IMR-90 (cell line): ENCODE measurements around the gene OSBPL6. TPM values are rescaled to one million over a fixed set of nuclear protein-coding genes. Genes with fewer than 3 reads are reported as not detected.

ENCODE experiments used
- ATAC-seq: fragments of 200-7000 bp; cut with Tn5 transposase; 2 replicates; pipeline ENCODE4 v1.9.1; 2020; ENCODE audit warnings: low read depth, mild to moderate bottlenecking, moderate library complexity
- BruUV-seq: library from RNA; stranded (reverse); fragments of 400-500 nt; replicated peaks from 2 replicates; lab custom pipeline; 2021; lab: Mats Ljungman, UMichigan
- CTCF ChIA-PET: fragments of 300-600 bp; formaldehyde crosslinking; extraction: SDS; loops from one replicate; lab custom pipeline; 2021; ENCODE audit warnings: antibody characterized with exemption; lab: Yijun Ruan, JAX
- POLR2A ChIA-PET: fragments of 300-600 bp; sonication (Branson Sonifier 250); formaldehyde crosslinking; loops from one replicate; lab custom pipeline; 2022; ENCODE audit warnings: antibody characterized with exemption; ENCODE audit not compliant: unreplicated experiment; lab: Charles Lee
- DNase-seq: peaks from one replicate; pipeline ENCODE4 v3.0.0; 2013
- H2AFZ ChIP-seq: replicated peaks from 2 replicates; pipeline ENCODE3; 2013; ENCODE audit warnings: low read length, mild to moderate bottlenecking; ENCODE audit not compliant: poor library complexity
- H2AK5ac ChIP-seq: 2 replicates; pipeline ENCODE4 v1.6.1; 2013; ENCODE audit warnings: low read depth, low read length, inconsistent platforms
- H2AK9ac ChIP-seq: replicated peaks from 2 replicates; pipeline ENCODE3; 2013; ENCODE audit warnings: mild to moderate bottlenecking, low read depth, low read length, moderate library complexity; ENCODE audit not compliant: poor library complexity
- H2BK120ac ChIP-seq: 2 replicates; pipeline ENCODE4 v1.6.1; 2013; ENCODE audit warnings: low read depth, low read length, inconsistent platforms
- H2BK15ac ChIP-seq: 3 replicates; pipeline ENCODE4 v1.6.1; 2013; ENCODE audit warnings: low read depth, low read length, inconsistent platforms
- H2BK20ac ChIP-seq: 2 replicates; pipeline ENCODE4 v1.6.1; 2013; ENCODE audit warnings: low read depth, mild to moderate bottlenecking, inconsistent platforms, low read length, moderate library complexity
- H2BK5ac ChIP-seq: 2 replicates; pipeline ENCODE4 v1.6.1; 2013; ENCODE audit warnings: mild to moderate bottlenecking, low read depth, low read length, inconsistent platforms; ENCODE audit not compliant: poor library complexity, severe bottlenecking
- H3K14ac ChIP-seq: replicated peaks from 2 replicates; pipeline ENCODE4 v1.6.1; 2013; ENCODE audit warnings: low read depth, low read length, inconsistent platforms
- H3K18ac ChIP-seq: 2 replicates; pipeline ENCODE4 v1.6.1; 2013; ENCODE audit warnings: low read depth, low read length, control low read depth
- H3K23ac ChIP-seq: 2 replicates; pipeline ENCODE4 v1.6.1; 2013; ENCODE audit warnings: low read depth, low read length, inconsistent platforms
- H3K27ac ChIP-seq: 2 replicates; pipeline ENCODE4 v1.5.1; 2013; ENCODE audit warnings: mild to moderate bottlenecking, control low read depth, low read length; ENCODE audit not compliant: insufficient read depth
- H3K27me3 ChIP-seq: 2 replicates; pipeline ENCODE4 v1.6.1; 2013; ENCODE audit warnings: low read length; ENCODE audit not compliant: control insufficient read depth, insufficient read depth
- H3K36me3 ChIP-seq: 2 replicates; pipeline ENCODE4 v1.6.1; 2013; ENCODE audit warnings: low read length, mixed read lengths; ENCODE audit not compliant: control insufficient read depth, insufficient read depth
- H3K4ac ChIP-seq: 2 replicates; pipeline ENCODE4 v1.6.1; 2013; ENCODE audit warnings: low read depth, low read length, inconsistent platforms
- H3K4me1 ChIP-seq: 2 replicates; pipeline ENCODE4 v1.6.1; 2013; ENCODE audit warnings: low read length, mixed read lengths; ENCODE audit not compliant: control insufficient read depth, insufficient read depth
- H3K4me2 ChIP-seq: 2 replicates; pipeline ENCODE4 v1.6.1; 2013; ENCODE audit warnings: low read depth, mild to moderate bottlenecking, control low read depth, low read length, moderate library complexity
- H3K4me3 ChIP-seq: 2 replicates; pipeline ENCODE4 v1.5.1; 2013; ENCODE audit warnings: low read depth, mild to moderate bottlenecking, control low read depth, low read length, moderate library complexity; ENCODE audit not compliant: insufficient read depth
- H3K56ac ChIP-seq: 2 replicates; pipeline ENCODE4 v1.6.1; 2013; ENCODE audit warnings: low read length, inconsistent platforms; ENCODE audit not compliant: insufficient read depth; ENCODE audit errors: extremely low read depth
- H3K79me1 ChIP-seq, 2 experiments: 2 replicates each; pipeline ENCODE4 v1.6.1; 2013; ENCODE audit warnings: low read length in 2 of 2, inconsistent platforms in 1 of 2, low read depth in 1 of 2
- H3K9ac ChIP-seq: 2 replicates; pipeline ENCODE4 v1.6.1; 2013; ENCODE audit warnings: low read depth, low read length, control low read depth
- H3K9me1 ChIP-seq: 2 replicates; pipeline ENCODE4 v1.6.1; 2013; ENCODE audit warnings: low read length, inconsistent platforms; ENCODE audit not compliant: insufficient read depth
- H3K9me3 ChIP-seq: 2 replicates; pipeline ENCODE4 v1.6.1; 2013; ENCODE audit warnings: low read length; ENCODE audit not compliant: control insufficient read depth, insufficient read depth
- H4K20me1 ChIP-seq: 2 replicates; pipeline ENCODE4 v1.6.1; 2013; ENCODE audit warnings: low read length, inconsistent platforms; ENCODE audit not compliant: insufficient read depth
- H4K5ac ChIP-seq: 2 replicates; pipeline ENCODE4 v1.6.1; 2013; ENCODE audit warnings: mild to moderate bottlenecking, low read depth, low read length, control low read depth
- H4K8ac ChIP-seq, 2 experiments: 2 replicates each; pipeline ENCODE4 v1.6.1; 2013; ENCODE audit warnings: low read depth in 2 of 2, low read length in 2 of 2, control low read depth in 1 of 2, inconsistent platforms in 1 of 2
- H4K91ac ChIP-seq: 2 replicates; pipeline ENCODE4 v1.6.1; 2013; ENCODE audit warnings: low read depth, low read length, inconsistent platforms; ENCODE audit not compliant: insufficient read depth
- BHLHE40 ChIP-seq: fragments of 150-350 bp; IDR thresholded peaks from 2 replicates; pipeline ENCODE4 v1.6.1; 2016; ENCODE audit warnings: mild to moderate bottlenecking, low read depth, low read length
- CEBPB ChIP-seq: IDR thresholded peaks from 2 replicates; pipeline ENCODE4 v1.6.1; 2012; ENCODE audit warnings: low read depth, low read length, improper control_type of control experiment
- CHD1 ChIP-seq: IDR thresholded peaks from 2 replicates; pipeline ENCODE4 v1.6.1; 2012; ENCODE audit warnings: low read depth, low read length, improper control_type of control experiment
- FOS ChIP-seq: fragments of 150-350 bp; IDR thresholded peaks from 2 replicates; pipeline ENCODE4 v1.6.1; 2016; ENCODE audit warnings: low read depth, low read length
- MAFK ChIP-seq: IDR thresholded peaks from 2 replicates; pipeline ENCODE4 v1.6.1; 2012; ENCODE audit warnings: low read depth, low read length, improper control_type of control experiment
- MAZ ChIP-seq: IDR thresholded peaks from 2 replicates; pipeline ENCODE4 v1.6.1; 2012; ENCODE audit warnings: low read depth, mild to moderate bottlenecking, low read length, improper control_type of control experiment, moderate library complexity, borderline replicate concordance
- MXI1 ChIP-seq: IDR thresholded peaks from 2 replicates; pipeline ENCODE4 v1.6.1; 2012; ENCODE audit warnings: low read depth, mild to moderate bottlenecking, low read length, moderate library complexity, borderline replicate concordance
- NFE2L2 ChIP-seq: fragments of 150-350 bp; IDR thresholded peaks from 2 replicates; pipeline ENCODE4 v1.6.1; 2016; ENCODE audit warnings: low read depth, mild to moderate bottlenecking, low read length
- POLR2A ChIP-seq: IDR thresholded peaks from 2 replicates; pipeline ENCODE4 v1.6.1; 2012; ENCODE audit warnings: mild to moderate bottlenecking, low read depth, low read length
- RAD21 ChIP-seq: IDR thresholded peaks from 2 replicates; pipeline ENCODE4 v1.6.1; 2012; ENCODE audit warnings: low read length, improper control_type of control experiment
- RCOR1 ChIP-seq: IDR thresholded peaks from 2 replicates; pipeline ENCODE4 v1.6.1; 2012; ENCODE audit warnings: mild to moderate bottlenecking, low read length, improper control_type of control experiment; ENCODE audit not compliant: insufficient replicate concordance
- RFX5 ChIP-seq: IDR thresholded peaks from 2 replicates; pipeline ENCODE4 v1.8.0; 2012; ENCODE audit warnings: low read depth, mild to moderate bottlenecking, low read length, moderate library complexity
- SMC3 ChIP-seq: fragments of 150-350 bp; IDR thresholded peaks from 2 replicates; pipeline ENCODE4 v1.6.1; 2016; ENCODE audit warnings: low read depth, mild to moderate bottlenecking, antibody characterized with exemption, low read length, moderate library complexity
- WGBS, 2 experiments: methylation state at CpG; one replicate each; pipeline versions ENCODE4 v1.1.5 to v1.1.7; 2013; ENCODE audit warnings: missing lambda C conversion rate in 2 of 2; ENCODE audit not compliant: insufficient read length in 1 of 2; ENCODE audit errors: extremely low coverage in 2 of 2; 5-methylcytosine and 5-hydroxymethylcytosine counted together
- dilution Hi-C: fragments of 300-500 bp; cut with HindIII; formaldehyde crosslinking; loops from one replicate; pipeline ENCODE4 v1.14.3; 2018; ENCODE audit warnings: low sequenced_read_pairs; ENCODE audit not compliant: unreplicated experiment
- in situ Hi-C: fragments of 300-500 bp; cut with MboI; formaldehyde crosslinking; loops from 3 replicates; pipeline ENCODE4 v1.14.3; 2019; ENCODE audit warnings: low sequenced_read_pairs, inconsistent platforms, mixed read lengths
- intact Hi-C: fragments of 100-400 bp; cut with micrococcal nuclease; formaldehyde crosslinking; loops from 2 replicates; pipeline ENCODE4 v1.10.0; 2022
- polyA plus RNA-seq, 3 experiments: library from polyadenylated mRNA; depleted of rRNA; stranded (reverse); fragments of >200 nt; gene quantifications; 2 replicates each; pipeline ENCODE4 v1.2.3, GENCODE V29; 2012; ENCODE audit warnings: low replicate concordance in 1 of 3
- total RNA-seq: library from RNA; depleted of rRNA; stranded (reverse); fragments of >200 nt; gene quantifications from 2 replicates; pipeline ENCODE4 v1.2.3, GENCODE V29; 2012
- TF ChIP-seq, protein P1 (sequence below): conservative IDR thresholded peaks from 2 replicates; pipeline ENCODE4 v1.5.1; 2012; ENCODE audit warnings: mild to moderate bottlenecking, low read depth, low read length, improper control_type of control experiment
- TF ChIP-seq, protein P2 (sequence below): fragments of 150-350 bp; IDR thresholded peaks from 2 replicates; pipeline ENCODE4 v1.6.1; 2016; ENCODE audit warnings: low read depth, mild to moderate bottlenecking, low read length, moderate library complexity, borderline replicate concordance
- TF ChIP-seq, protein P3 (sequence below): fragments of 150-350 bp; IDR thresholded peaks from 2 replicates; pipeline ENCODE4 v1.6.1; 2017; ENCODE audit warnings: mild to moderate bottlenecking, antibody characterized with exemption, low read length, low read depth

The OSBPL6 gene
- total and polyA plus RNA-seq, 2 of the 4 experiments (the other 2 are of a cell fraction) = 3.2 to 3.7 TPM

DNA sequence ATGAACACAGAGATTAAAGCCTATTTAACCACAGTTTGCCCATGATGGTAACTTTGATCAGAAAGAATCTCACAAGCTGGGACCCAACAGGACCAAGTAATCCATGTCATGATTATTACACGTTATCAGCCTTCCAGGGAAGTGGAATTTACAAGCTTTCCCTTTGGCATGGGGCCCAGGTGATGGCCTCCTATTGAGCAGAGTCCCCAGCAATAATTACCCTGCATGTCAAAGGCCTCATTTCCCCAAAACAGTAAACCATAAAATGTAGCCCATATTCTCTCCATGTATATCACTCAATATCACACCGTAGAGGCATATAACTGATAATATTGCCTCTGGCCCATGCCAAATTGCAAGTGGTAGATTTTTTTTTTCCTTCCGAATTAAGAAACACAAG, 217.7 kb downstream of the OSBPL6 start:
- no peak overlapping the region for H4K5ac ChIP-seq
- no TSS peak for BruUV-seq
- H4K8ac ChIP-seq = no peak overlapping the region
- no peaks in the 10 kb centered on the region for H3K4me1 ChIP-seq
- H2BK15ac ChIP-seq = no peak overlapping the region
- H3K4ac ChIP-seq = no peak overlapping the region
- in situ Hi-C loops (no loop called here), intact Hi-C loops (no loop called here), dilution Hi-C loops (no loop called here)
- H3K56ac ChIP-seq = no peak overlapping the region
- no peak overlapping the region for H3K23ac ChIP-seq
- H3K9me3 ChIP-seq = no peaks in the 10 kb centered on the region
- POLR2A ChIA-PET = no interaction called here
- WGBS, 2 experiments = no CpG with 5 or more reads among the region's 3 CpGs
- CTCF ChIA-PET = no interaction called here
- no peak overlapping the region for H2AK5ac ChIP-seq
- no peak overlapping the region for H2BK5ac ChIP-seq
- no peaks in the 10 kb centered on the region for H4K20me1 ChIP-seq
- peaks cover 0 to 15% of the 10 kb centered on the region in 2 experiments; a peak in 2 of 4 replicates for H3K79me1 ChIP-seq
- no peak overlapping the region for H3K18ac ChIP-seq
- H3K27ac ChIP-seq = no peak overlapping the region
- no peaks in the 10 kb centered on the region; the same call in 1 of the 2 replicates for H3K9me1 ChIP-seq
- H2AFZ ChIP-seq = no peak overlapping the region
- ATAC-seq (no peak), DNase-seq (no peak)
- H2AK9ac ChIP-seq = no peak overlapping the region
- no peaks in the 10 kb centered on the region for H3K36me3 ChIP-seq
- TF ChIP-seq, protein P1, sequence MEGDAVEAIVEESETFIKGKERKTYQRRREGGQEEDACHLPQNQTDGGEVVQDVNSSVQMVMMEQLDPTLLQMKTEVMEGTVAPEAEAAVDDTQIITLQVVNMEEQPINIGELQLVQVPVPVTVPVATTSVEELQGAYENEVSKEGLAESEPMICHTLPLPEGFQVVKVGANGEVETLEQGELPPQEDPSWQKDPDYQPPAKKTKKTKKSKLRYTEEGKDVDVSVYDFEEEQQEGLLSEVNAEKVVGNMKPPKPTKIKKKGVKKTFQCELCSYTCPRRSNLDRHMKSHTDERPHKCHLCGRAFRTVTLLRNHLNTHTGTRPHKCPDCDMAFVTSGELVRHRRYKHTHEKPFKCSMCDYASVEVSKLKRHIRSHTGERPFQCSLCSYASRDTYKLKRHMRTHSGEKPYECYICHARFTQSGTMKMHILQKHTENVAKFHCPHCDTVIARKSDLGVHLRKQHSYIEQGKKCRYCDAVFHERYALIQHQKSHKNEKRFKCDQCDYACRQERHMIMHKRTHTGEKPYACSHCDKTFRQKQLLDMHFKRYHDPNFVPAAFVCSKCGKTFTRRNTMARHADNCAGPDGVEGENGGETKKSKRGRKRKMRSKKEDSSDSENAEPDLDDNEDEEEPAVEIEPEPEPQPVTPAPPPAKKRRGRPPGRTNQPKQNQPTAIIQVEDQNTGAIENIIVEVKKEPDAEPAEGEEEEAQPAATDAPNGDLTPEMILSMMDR = no peak
- TF ChIP-seq MAZ = no peak
- TF ChIP-seq, protein P2, sequence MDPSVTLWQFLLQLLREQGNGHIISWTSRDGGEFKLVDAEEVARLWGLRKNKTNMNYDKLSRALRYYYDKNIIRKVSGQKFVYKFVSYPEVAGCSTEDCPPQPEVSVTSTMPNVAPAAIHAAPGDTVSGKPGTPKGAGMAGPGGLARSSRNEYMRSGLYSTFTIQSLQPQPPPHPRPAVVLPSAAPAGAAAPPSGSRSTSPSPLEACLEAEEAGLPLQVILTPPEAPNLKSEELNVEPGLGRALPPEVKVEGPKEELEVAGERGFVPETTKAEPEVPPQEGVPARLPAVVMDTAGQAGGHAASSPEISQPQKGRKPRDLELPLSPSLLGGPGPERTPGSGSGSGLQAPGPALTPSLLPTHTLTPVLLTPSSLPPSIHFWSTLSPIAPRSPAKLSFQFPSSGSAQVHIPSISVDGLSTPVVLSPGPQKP = no peak
- TF ChIP-seq RFX5 = no peak
- no peak for TF ChIP-seq CEBPB
- TF ChIP-seq SMC3 = no peak
- TF ChIP-seq POLR2A = no peak
- no peak for TF ChIP-seq BHLHE40
- TF ChIP-seq, protein P3, sequence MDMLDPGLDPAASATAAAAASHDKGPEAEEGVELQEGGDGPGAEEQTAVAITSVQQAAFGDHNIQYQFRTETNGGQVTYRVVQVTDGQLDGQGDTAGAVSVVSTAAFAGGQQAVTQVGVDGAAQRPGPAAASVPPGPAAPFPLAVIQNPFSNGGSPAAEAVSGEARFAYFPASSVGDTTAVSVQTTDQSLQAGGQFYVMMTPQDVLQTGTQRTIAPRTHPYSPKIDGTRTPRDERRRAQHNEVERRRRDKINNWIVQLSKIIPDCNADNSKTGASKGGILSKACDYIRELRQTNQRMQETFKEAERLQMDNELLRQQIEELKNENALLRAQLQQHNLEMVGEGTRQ = no peak
- TF ChIP-seq RAD21 = no peak
- no peak for TF ChIP-seq RCOR1
- no peak for TF ChIP-seq MXI1
- TF ChIP-seq FOS = no peak
- no peak for TF ChIP-seq CHD1
- no peak for TF ChIP-seq MAFK
- no peak for TF ChIP-seq NFE2L2
- no peak overlapping the region; the same call in 1 of the 2 replicates for H2BK120ac ChIP-seq
- H4K91ac ChIP-seq = no peak overlapping the region
- no peak overlapping the region for H2BK20ac ChIP-seq
- H3K14ac ChIP-seq = no peak overlapping the region
- H3K27me3 ChIP-seq = no peaks in the 10 kb centered on the region
- H3K9ac ChIP-seq = no peak overlapping the region
- H3K4me2 ChIP-seq = no peak overlapping the region
- H3K4me3 ChIP-seq = no peak overlapping the region
